AG04449 (cell line): ENCODE measurements around the gene CHMP6.
A peak's percentile ranks its signal among the peaks of the same experiment; 100 is the strongest.
"Not testable (repeated sequence)": the region's sequence is repeated elsewhere in the genome, so short reads cannot be mapped to it uniquely, and the experiment has no call there.

Experiments used
- CTCF ChIA-PET: fragments of 350-600 bp; formaldehyde crosslinking; extraction: SDS; loops from one replicate; lab custom pipeline; 2021; ENCODE audit warnings: antibody characterized with exemption; lab: Yijun Ruan, JAX
- POLR2A ChIA-PET: fragments of 400-600, 350-600 bp; formaldehyde crosslinking; extraction: SDS; loops from one replicate; lab custom pipeline; 2020; ENCODE audit warnings: antibody characterized with exemption, inconsistent platforms; lab: Yijun Ruan, JAX
- DNase-seq: peaks from one replicate; pipeline ENCODE4 v3.0.0-alpha.2; 2010; ENCODE audit warnings: low read depth, low spot score
- H3K4me3 ChIP-seq: 2 replicates; pipeline ENCODE4 v1.5.1; 2011; ENCODE audit warnings: low read depth, mild to moderate bottlenecking, control low read depth, low read length
- TF ChIP-seq, protein P1 (sequence below): IDR thresholded peaks from one replicate; pipeline ENCODE4 v1.5.1; 2011; ENCODE audit warnings: mild to moderate bottlenecking, moderate library complexity, low read length, control low read depth, inconsistent platforms; ENCODE audit not compliant: insufficient read depth; ENCODE audit errors: missing control alignments

Gene CHMP6

GRCh38 chr17:81013642-81014041 lies 22.0 kb downstream of the CHMP6 start:
- DNase-seq: no peak
- H3K4me3 ChIP-seq: no peak overlapping the region
- POLR2A ChIA-PET: no interaction called here
- CTCF ChIA-PET: interaction anchor here (5.4 to 9.0 kb wide), 2 partner anchors 8 to 89 kb away, joined by 23 to 63 read pairs; no protein-coding TSS in a partner anchor
- TF ChIP-seq, protein P1, sequence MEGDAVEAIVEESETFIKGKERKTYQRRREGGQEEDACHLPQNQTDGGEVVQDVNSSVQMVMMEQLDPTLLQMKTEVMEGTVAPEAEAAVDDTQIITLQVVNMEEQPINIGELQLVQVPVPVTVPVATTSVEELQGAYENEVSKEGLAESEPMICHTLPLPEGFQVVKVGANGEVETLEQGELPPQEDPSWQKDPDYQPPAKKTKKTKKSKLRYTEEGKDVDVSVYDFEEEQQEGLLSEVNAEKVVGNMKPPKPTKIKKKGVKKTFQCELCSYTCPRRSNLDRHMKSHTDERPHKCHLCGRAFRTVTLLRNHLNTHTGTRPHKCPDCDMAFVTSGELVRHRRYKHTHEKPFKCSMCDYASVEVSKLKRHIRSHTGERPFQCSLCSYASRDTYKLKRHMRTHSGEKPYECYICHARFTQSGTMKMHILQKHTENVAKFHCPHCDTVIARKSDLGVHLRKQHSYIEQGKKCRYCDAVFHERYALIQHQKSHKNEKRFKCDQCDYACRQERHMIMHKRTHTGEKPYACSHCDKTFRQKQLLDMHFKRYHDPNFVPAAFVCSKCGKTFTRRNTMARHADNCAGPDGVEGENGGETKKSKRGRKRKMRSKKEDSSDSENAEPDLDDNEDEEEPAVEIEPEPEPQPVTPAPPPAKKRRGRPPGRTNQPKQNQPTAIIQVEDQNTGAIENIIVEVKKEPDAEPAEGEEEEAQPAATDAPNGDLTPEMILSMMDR: no peak

DNA sequence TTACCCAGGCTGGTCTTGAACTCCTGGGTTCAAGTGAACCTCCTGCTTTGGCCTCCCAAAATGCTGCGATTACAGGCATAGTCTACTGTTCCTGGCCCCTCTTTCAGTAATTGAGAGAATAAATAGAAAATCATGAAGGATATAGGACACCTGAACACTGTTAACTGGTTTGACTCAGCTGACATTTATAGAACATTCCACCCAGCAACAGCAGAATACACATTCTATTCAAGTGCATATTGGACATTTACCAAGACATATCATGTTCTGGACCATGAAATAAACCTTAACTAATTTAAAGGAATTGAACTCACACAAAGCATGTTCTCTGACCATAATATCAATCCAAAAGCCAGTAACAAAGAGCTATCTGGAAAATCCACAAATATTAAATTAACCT lies 23.5 kb downstream of the CHMP6 start:
- no peak overlapping the region for H3K4me3 ChIP-seq
- POLR2A ChIA-PET: no interaction called here
- TF ChIP-seq, protein P1: no peak
- CTCF ChIA-PET: interaction anchor here (0.8 to 2.1 kb wide), 6 partner anchors 9 to 87 kb away, joined by 3 to 15 read pairs (median 5); no protein-coding TSS in a partner anchor
- no peak for DNase-seq

DNA sequence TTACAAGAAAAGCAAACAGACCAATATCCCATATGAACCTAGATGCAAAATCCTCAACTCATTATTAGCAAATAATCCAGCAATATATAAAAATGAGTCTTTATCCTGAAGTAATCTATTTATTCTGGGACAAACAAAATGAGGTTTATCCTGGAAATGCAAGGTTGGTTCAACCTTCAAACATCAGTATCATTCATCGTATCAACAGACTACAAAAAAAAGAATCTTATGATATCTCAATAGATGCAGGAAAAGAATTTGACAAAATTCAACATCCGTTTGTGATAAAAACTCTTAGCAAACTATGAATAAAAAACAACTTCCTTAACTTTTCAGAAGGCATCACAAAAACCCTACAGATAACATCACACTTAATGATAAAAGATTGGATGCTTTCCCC lies 24.9 kb downstream of the CHMP6 start:
- ChIA-PET POLR2A (no interaction called here), CTCF (interaction anchor here (1.4 to 7.8 kb wide), 3 partner anchors 81 to 589 kb away, joined by 3 to 178 read pairs (median 21); no protein-coding TSS in a partner anchor)
- TF ChIP-seq, protein P1: no peak
- no peak overlapping the region for H3K4me3 ChIP-seq
- DNase-seq: no peak

DNA sequence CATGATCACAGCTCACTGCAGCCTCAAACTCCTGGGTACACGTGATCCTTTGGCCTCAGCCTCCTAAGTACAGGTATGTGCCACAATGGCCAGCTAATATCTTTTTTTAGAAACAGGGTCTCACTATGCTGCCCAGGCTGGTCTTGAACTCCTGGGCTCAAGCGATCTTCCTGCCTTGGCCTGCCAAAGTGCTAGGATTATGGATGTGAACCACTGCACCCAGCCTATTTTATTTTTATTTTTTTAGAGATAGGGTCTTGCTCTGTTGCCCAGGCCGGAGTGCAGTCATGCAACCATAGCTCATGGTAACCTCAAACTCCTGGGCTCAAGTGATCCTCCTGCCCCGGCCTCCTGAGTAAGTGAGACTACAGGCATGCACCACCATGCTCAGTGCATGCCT lies 25.7 kb downstream of the CHMP6 start:
- POLR2A ChIA-PET, DNase-seq, H3K4me3 ChIP-seq: not testable (repeated sequence)
- CTCF ChIA-PET: interaction anchor here (1.0 to 7.8 kb wide), 4 partner anchors 10 to 590 kb away, joined by 3 to 178 read pairs (median 12); no protein-coding TSS in a partner anchor

- H3K4me3 ChIP-seq: peak overlapping the region; percentile 19
- ChIA-PET POLR2A (no interaction called here), CTCF (interaction anchor here (1.0 to 7.8 kb wide), 4 partner anchors 11 to 591 kb away, joined by 3 to 178 read pairs (median 12); no protein-coding TSS in a partner anchor)
- TF ChIP-seq, protein P1: no peak
- no peak for DNase-seq
These were observed 26.6 kb downstream of the CHMP6 start for GRCh38 chr17:81018044-81018802.

GRCh38 chr17:81019563-81020442 lies 28.2 kb downstream of the CHMP6 start:
- POLR2A ChIA-PET: no interaction called here
- DNase-seq: no peak
- no peak overlapping the region for H3K4me3 ChIP-seq
- CTCF ChIA-PET: interaction anchor here (0.9 to 7.8 kb wide), 8 partner anchors 8 to 181 kb away, joined by 3 to 178 read pairs (median 10); no protein-coding TSS in a partner anchor
- TF ChIP-seq, protein P1: no peak
